DND-41 (cell line): ENCODE data around the gene KIAA0586.
"Not testable (repeated sequence)": the region's sequence is repeated elsewhere in the genome, so short reads cannot be mapped to it uniquely, and the experiment has no call there.

ENCODE experiments used
- ATAC-seq: fragments of 200-7000 bp; cut with Tn5 transposase; 3 replicates; pipeline ENCODE4 v1.9.1; 2021; ENCODE audit warnings: low read depth; ENCODE audit not compliant: insufficient read depth
- DNase-seq: peaks from one replicate; pipeline ENCODE4 v3.0.0-alpha.2; 2020
- H2AFZ ChIP-seq: 2 replicates; pipeline ENCODE4 v1.6.0; 2012; ENCODE audit warnings: low read depth, low read length
- H3K27ac ChIP-seq: 2 replicates; pipeline ENCODE4 v1.5.1; 2012; ENCODE audit warnings: low read length, inconsistent platforms
- H3K27me3 ChIP-seq: fragments of 200-600 bp; sonication (generic); 2 replicates; pipeline ENCODE4 v1.6.0; 2012; ENCODE audit warnings: low read length, mild to moderate bottlenecking, inconsistent platforms; ENCODE audit not compliant: insufficient read depth, poor library complexity
- H3K36me3 ChIP-seq: 2 replicates; pipeline ENCODE4 v1.5.1; 2012; ENCODE audit warnings: low read length, inconsistent platforms; ENCODE audit not compliant: insufficient read depth
- H3K4me1 ChIP-seq: 2 replicates; pipeline ENCODE4 v1.5.1; 2012; ENCODE audit warnings: mild to moderate bottlenecking, low read length; ENCODE audit not compliant: insufficient read depth
- H3K4me2 ChIP-seq: 2 replicates; pipeline ENCODE4 v1.6.0; 2012; ENCODE audit warnings: mild to moderate bottlenecking, moderate library complexity, low read length, inconsistent platforms; ENCODE audit not compliant: insufficient read depth
- H3K4me3 ChIP-seq, 2 experiments: fragments of 200-600 bp in 1 of 2; shearing (Covaris generic) in 1 of 2; 2 replicates each; pipeline ENCODE4 v1.5.1; 2012 to 2016; ENCODE audit warnings: inconsistent platforms in 2 of 2, low read length in 2 of 2, mild to moderate bottlenecking in 2 of 2, low read depth in 1 of 2, moderate library complexity in 1 of 2
- H3K79me2 ChIP-seq: 2 replicates; pipeline ENCODE4 v1.6.0; 2012; ENCODE audit warnings: low read length, inconsistent platforms; ENCODE audit not compliant: insufficient read depth
- H3K9ac ChIP-seq: 2 replicates; pipeline ENCODE4 v1.6.0; 2012; ENCODE audit warnings: low read depth, mild to moderate bottlenecking, inconsistent platforms, low read length, moderate library complexity
- H3K9me3 ChIP-seq: 2 replicates; pipeline ENCODE4 v1.5.1; 2012; ENCODE audit warnings: low read length, moderate library complexity, mild to moderate bottlenecking, inconsistent platforms; ENCODE audit not compliant: insufficient read depth, severe bottlenecking
- H4K20me1 ChIP-seq: 2 replicates; pipeline ENCODE4 v1.6.0; 2012; ENCODE audit warnings: low read length; ENCODE audit not compliant: insufficient read depth
- CTCF ChIP-seq: IDR thresholded peaks from 2 replicates; pipeline ENCODE4 v1.5.1; 2012; ENCODE audit warnings: borderline replicate concordance, low read length, moderate library complexity, mild to moderate bottlenecking; ENCODE audit not compliant: poor library complexity, severe bottlenecking; ENCODE audit errors: extremely low read depth
- EZH2 ChIP-seq: IDR thresholded peaks from 3 replicates; pipeline ENCODE4 v1.6.1; 2012; ENCODE audit warnings: borderline replicate concordance, low read depth, mild to moderate bottlenecking, moderate library complexity, low read length, inconsistent platforms; ENCODE audit not compliant: severe bottlenecking

The KIAA0586 gene

GRCh38 chr14:58584383-58584782 lies 156.9 kb downstream of the KIAA0586 start:
- no peak for ATAC-seq
- Histone ChIP-seq H3K27me3 (no peaks in the 10 kb centered on the region), H3K27ac (no peak overlapping the region)

GRCh38 chr14:58587271-58587670 lies 159.8 kb downstream of the KIAA0586 start:
- Histone ChIP-seq H4K20me1 (no peaks in the 10 kb centered on the region), H3K4me1 (no peaks in the 10 kb centered on the region), H3K79me2 (no peaks in the 10 kb centered on the region), H3K27me3 (no peaks in the 10 kb centered on the region), H3K9ac (no peak overlapping the region), H3K27ac (no peak overlapping the region), H3K4me2 (no peak overlapping the region), H3K4me3 (no peak overlapping the region), H3K9me3 (no peaks in the 10 kb centered on the region), H2AFZ (no peak overlapping the region), H3K36me3 (no peaks in the 10 kb centered on the region)
- no peak for TF ChIP-seq EZH2
- no peak for TF ChIP-seq CTCF
- no peak for DNase-seq
- no peak for ATAC-seq

More at GRCh38 chr14:58584383-58584782, 156.9 kb downstream of the KIAA0586 start:
- Histone ChIP-seq H3K4me2 (no peak overlapping the region), H3K36me3 (no peaks in the 10 kb centered on the region), H3K4me3 (no peak overlapping the region), H4K20me1 (no peaks in the 10 kb centered on the region), H3K9ac (no peak overlapping the region), H2AFZ (no peak overlapping the region), H3K79me2 (no peaks in the 10 kb centered on the region), H3K4me1 (no peaks in the 10 kb centered on the region), H3K9me3 (no peaks in the 10 kb centered on the region)
- TF ChIP-seq CTCF (no peak), EZH2 (no peak)
- DNase-seq, result no peak

- not testable (repeated sequence) for H3K36me3 ChIP-seq
Measured at GRCh38 chr14:58588321-58588720, 160.8 kb downstream of the KIAA0586 start.

GRCh38 chr14:58593977-58594376 lies 166.5 kb downstream of the KIAA0586 start:
- Histone ChIP-seq H3K9me3 (no peaks in the 10 kb centered on the region), H4K20me1 (no peaks in the 10 kb centered on the region), H3K4me1 (peaks cover 20% of the 10 kb centered on the region), H3K27me3 (no peaks in the 10 kb centered on the region), H3K4me3 (no peak overlapping the region), H3K79me2 (no peaks in the 10 kb centered on the region), H2AFZ (no peak overlapping the region), H3K27ac (no peak overlapping the region), H3K36me3 (no peaks in the 10 kb centered on the region), H3K4me2 (no peak overlapping the region), H3K9ac (no peak overlapping the region)
- DNase-seq (no peak), ATAC-seq (no peak)
- TF ChIP-seq CTCF, result no peak

More at GRCh38 chr14:58588321-58588720, 160.8 kb downstream of the KIAA0586 start:
- not testable (repeated sequence) for H3K27ac ChIP-seq, H2AFZ ChIP-seq, H3K9ac ChIP-seq, H3K27me3 ChIP-seq, H4K20me1 ChIP-seq, H3K79me2 ChIP-seq, H3K4me1 ChIP-seq, DNase-seq, H3K4me3 ChIP-seq, H3K9me3 ChIP-seq, H3K4me2 ChIP-seq, ATAC-seq
